Common myeloid progenitor, CD34-positive (primary cell): ENCODE data around the gene HOXC4.

ENCODE experiments used
- CTCF ChIA-PET: fragments of 350-600 bp; sonication (Branson Sonifier 250); formaldehyde crosslinking; loops from one replicate; lab custom pipeline; 2021; ENCODE audit warnings: antibody characterized with exemption; lab: Charles Lee
- POLR2A ChIA-PET: fragments of 350-600 bp; sonication (Branson Sonifier 250); formaldehyde crosslinking; loops from one replicate; lab custom pipeline; 2021; ENCODE audit warnings: antibody characterized with exemption; lab: Charles Lee
- DNase-seq, 3 donors: peaks; one replicate each; pipeline versions ENCODE4 v3.0.0 to v3.0.0-alpha.2; 2013
- H3K27ac ChIP-seq, 2 experiments: 1 replicate in 1 of 2; 2 replicates in 1 of 2; pipeline ENCODE4 v1.7.0; 2013; ENCODE audit warnings: inconsistent platforms in 2 of 2, low read length in 2 of 2, mild to moderate bottlenecking in 2 of 2, low read depth in 1 of 2, moderate library complexity in 1 of 2; ENCODE audit not compliant: severe bottlenecking in 2 of 2, insufficient read depth in 1 of 2, poor library complexity in 1 of 2
- H3K27me3 ChIP-seq, 5 experiments: replicated peaks in 2 of 5; 1 replicate in 3 of 5; 2 replicates in 2 of 5; pipeline versions ENCODE4 v1.6.1 to v1.7.0; 2013; ENCODE audit warnings: low read length in 4 of 5, mild to moderate bottlenecking in 2 of 5, moderate library complexity in 2 of 5, inconsistent platforms in 1 of 5; ENCODE audit not compliant: insufficient read depth in 5 of 5, control insufficient read depth in 4 of 5
- H3K36me3 ChIP-seq, 4 experiments: 1 replicate in 2 of 4; 2 replicates in 2 of 4; pipeline versions ENCODE4 v1.6.1 to v1.7.0; 2013; ENCODE audit warnings: low read length in 3 of 4, control low read depth in 1 of 4, mild to moderate bottlenecking in 1 of 4; ENCODE audit not compliant: control insufficient read depth in 4 of 4, insufficient read depth in 4 of 4
- H3K4me1 ChIP-seq, 4 experiments: 1 replicate in 3 of 4; 2 replicates in 1 of 4; pipeline versions ENCODE4 v1.6.1 to v1.7.1; 2013; ENCODE audit warnings: low read length in 3 of 4, mild to moderate bottlenecking in 3 of 4, control low read depth in 1 of 4, inconsistent platforms in 1 of 4, moderate library complexity in 1 of 4; ENCODE audit not compliant: control insufficient read depth in 4 of 4, insufficient read depth in 4 of 4; ENCODE audit errors: control extremely low read depth in 1 of 4
- H3K4me3 ChIP-seq, 7 experiments: 1 replicate in 4 of 7; 2 replicates in 3 of 7; pipeline versions ENCODE4 v1.5.1 to v1.7.0; 2013; ENCODE audit warnings: mild to moderate bottlenecking in 7 of 7, low read length in 6 of 7, moderate library complexity in 6 of 7, inconsistent platforms in 2 of 7, low read depth in 2 of 7, control low read depth in 1 of 7; ENCODE audit not compliant: insufficient read depth in 4 of 7, control insufficient read depth in 1 of 7; ENCODE audit errors: extremely low read depth in 1 of 7
- H3K9me3 ChIP-seq, 5 experiments: 1 replicate in 4 of 5; 2 replicates in 1 of 5; pipeline versions ENCODE4 v1.6.1 to v1.7.1; 2013; ENCODE audit warnings: low read length in 4 of 5, mild to moderate bottlenecking in 2 of 5, inconsistent platforms in 1 of 5, low read depth in 1 of 5, moderate library complexity in 1 of 5; ENCODE audit not compliant: control insufficient read depth in 4 of 5, insufficient read depth in 2 of 5; ENCODE audit errors: control extremely low read depth in 1 of 5
- WGBS: methylation state at CpG from one replicate; pipeline ENCODE4 v1.1.5; 2013; ENCODE audit not compliant: insufficient coverage; 5-methylcytosine and 5-hydroxymethylcytosine counted together

Gene HOXC4

GRCh38 chr12:54033980-54034784 is 19.5 kb upstream of the HOXC4 start:
- Histone ChIP-seq H3K27ac (no peak overlapping the region), H3K4me1 (peaks cover 0 to 27% (median 12%) of the 10 kb centered on the region in 4 experiments), H3K4me3 (peak overlapping the region in 2 of 7 experiments; percentile 28 to 36), H3K27me3 (peaks cover 25 to 100% (median 71%) of the 10 kb centered on the region in 5 experiments), H3K9me3 (peaks cover 0 to 15% (median 2%) of the 10 kb centered on the region in 5 experiments), H3K36me3 (no peaks in the 10 kb centered on the region)
- WGBS: 3% methylated on average over 53 of the region's 57 CpGs
- CTCF ChIA-PET: interaction anchor here (0.7 to 7.3 kb wide), 4 partner anchors 105 to 180 kb away, joined by 3 to 90 read pairs (median 28); partner anchors contain the start of gene SMUG1
- POLR2A ChIA-PET: no interaction called here
- DNase-seq: no peak

- H3K4me1 ChIP-seq: peaks cover 0 to 27% (median 10%) of the 10 kb centered on the region in 4 experiments
- POLR2A ChIA-PET: no interaction called here
- WGBS: 28% methylated on average over 11 of the region's 22 CpGs
- peaks cover 28 to 100% (median 71%) of the 10 kb centered on the region in 5 experiments for H3K27me3 ChIP-seq
- peaks cover 0 to 15% (median 2%) of the 10 kb centered on the region in 5 experiments for H3K9me3 ChIP-seq
- H3K27ac ChIP-seq: no peak overlapping the region
- no peak overlapping the region for H3K4me3 ChIP-seq
- no peaks in the 10 kb centered on the region for H3K36me3 ChIP-seq
- DNase-seq: no peak
- CTCF ChIA-PET: interaction anchor here (0.7 to 7.3 kb wide), 5 partner anchors 21 to 180 kb away, joined by 3 to 90 read pairs (median 4); partner anchors contain the start of gene SMUG1
These were observed 18.8 kb upstream of the HOXC4 start for GRCh38 chr12:54034785-54035310.

GRCh38 chr12:54035568-54036264 is 17.9 kb upstream of the HOXC4 start:
- CTCF ChIA-PET: interaction anchor here (0.7 to 7.3 kb wide), 6 partner anchors 20 to 179 kb away, joined by 3 to 90 read pairs (median 6); partner anchors contain the start of gene SMUG1
- no peak overlapping the region for H3K27ac ChIP-seq
- WGBS: 85% methylated on average over 5 of the region's 6 CpGs

GRCh38 chr12:54036620-54037359 is 16.8 kb upstream of the HOXC4 start:
- POLR2A ChIA-PET: no interaction called here
- Histone ChIP-seq H3K4me3 (no peak overlapping the region), H3K4me1 (peaks cover 0 to 21% (median 10%) of the 10 kb centered on the region in 4 experiments), H3K27ac (no peak overlapping the region), H3K36me3 (no peaks in the 10 kb centered on the region), H3K9me3 (peaks cover 0 to 18% (median 2%) of the 10 kb centered on the region in 5 experiments), H3K27me3 (peaks cover 26 to 100% (median 64%) of the 10 kb centered on the region in 5 experiments)
- WGBS: 68% methylated on average over 10 of the region's 14 CpGs
- no peak for DNase-seq
- CTCF ChIA-PET: interaction anchor here (0.7 to 7.3 kb wide), 4 partner anchors 30 to 165 kb away, joined by 3 to 90 read pairs (median 30); partner anchors contain the start of gene SMUG1

More at GRCh38 chr12:54035568-54036264, 17.9 kb upstream of the HOXC4 start:
- H3K9me3 ChIP-seq: peaks cover 0 to 15% (median 2%) of the 10 kb centered on the region in 5 experiments
- no peak overlapping the region for H3K4me3 ChIP-seq
- no peaks in the 10 kb centered on the region for H3K36me3 ChIP-seq
- POLR2A ChIA-PET: no interaction called here
- no peak for DNase-seq
- H3K27me3 ChIP-seq: peaks cover 28 to 100% (median 74%) of the 10 kb centered on the region in 5 experiments
- H3K4me1 ChIP-seq: peaks cover 0 to 27% (median 10%) of the 10 kb centered on the region in 4 experiments

GRCh38 chr12:54037360-54038283 is 16.0 kb upstream of the HOXC4 start:
- POLR2A ChIA-PET: no interaction called here
- no peak overlapping the region for H3K27ac ChIP-seq
- H3K27me3 ChIP-seq: peaks cover 28 to 100% (median 64%) of the 10 kb centered on the region in 5 experiments

More at GRCh38 chr12:54037360-54038283, 16.0 kb upstream of the HOXC4 start:
- H3K4me1 ChIP-seq: peaks cover 0 to 21% (median 10%) of the 10 kb centered on the region in 4 experiments
- no peak for DNase-seq
- H3K9me3 ChIP-seq: peaks cover 0 to 13% (median 1%) of the 10 kb centered on the region in 5 experiments
- no peak overlapping the region for H3K4me3 ChIP-seq
- WGBS: no CpG with 5 or more reads among the region's 14 CpGs
- CTCF ChIA-PET: interaction anchor here (0.8 to 2.4 kb wide), 5 partner anchors 27 to 164 kb away, joined by 3 to 8 read pairs (median 3); no protein-coding TSS in a partner anchor
- no peaks in the 10 kb centered on the region for H3K36me3 ChIP-seq
